Pons (tissue), 1 donor: ENCODE measurements around the gene ARHGAP29.

Experiments
- DNase-seq: peaks from one replicate; pipeline ENCODE4 v3.0.0-alpha.2; 2016; ENCODE audit warnings: low spot score

Gene ARHGAP29

GRCh38 chr1:94265011-94265422, 27.6 kb upstream of the ARHGAP29 start:
- DNase-seq, result no peak

GRCh38 chr1:94260635-94261387, 23.4 kb upstream of the ARHGAP29 start:
- DNase-seq, result no peak

DNA sequence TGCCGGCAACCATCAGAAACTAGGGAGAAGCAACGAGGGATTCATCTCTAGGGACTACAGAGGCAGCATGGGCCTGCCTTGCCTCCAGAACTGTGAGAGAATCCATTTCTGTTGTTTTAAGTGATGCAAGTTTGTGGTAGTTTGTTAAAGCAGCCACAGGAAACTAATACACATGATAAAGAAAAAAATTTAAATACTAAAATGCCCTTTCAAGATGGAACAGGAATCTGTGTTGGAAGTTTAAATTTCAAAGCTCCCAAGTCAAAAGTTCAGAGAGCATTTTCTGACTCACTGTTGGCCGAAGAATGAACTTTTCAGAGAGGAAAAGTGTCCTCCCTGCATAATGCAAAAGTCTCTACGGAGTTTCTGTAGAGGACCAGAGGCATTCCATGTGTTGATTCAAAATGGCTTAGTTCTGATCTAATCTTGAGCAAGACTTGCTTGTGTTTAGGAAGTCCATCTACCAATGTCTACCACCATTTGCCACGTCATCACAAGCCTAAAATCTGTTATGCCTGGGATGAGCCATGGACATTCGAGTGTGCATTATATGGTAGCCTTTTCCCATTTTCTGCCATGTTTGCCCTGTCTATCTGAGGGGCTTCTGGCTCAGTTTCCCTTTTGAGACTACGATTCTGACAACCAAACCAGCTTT, 22.4 kb upstream of the ARHGAP29 start:
- DNase-seq, result no peak

- DNase-seq, result no peak
Measured at GRCh38 chr1:94258873-94259331, 21.5 kb upstream of the ARHGAP29 start.

GRCh38 chr1:94257444-94257843, 20.1 kb upstream of the ARHGAP29 start:
- DNase-seq, result no peak

- DNase-seq, result no peak
Measured at GRCh38 chr1:94255476-94255875, 18.1 kb upstream of the ARHGAP29 start.

DNA sequence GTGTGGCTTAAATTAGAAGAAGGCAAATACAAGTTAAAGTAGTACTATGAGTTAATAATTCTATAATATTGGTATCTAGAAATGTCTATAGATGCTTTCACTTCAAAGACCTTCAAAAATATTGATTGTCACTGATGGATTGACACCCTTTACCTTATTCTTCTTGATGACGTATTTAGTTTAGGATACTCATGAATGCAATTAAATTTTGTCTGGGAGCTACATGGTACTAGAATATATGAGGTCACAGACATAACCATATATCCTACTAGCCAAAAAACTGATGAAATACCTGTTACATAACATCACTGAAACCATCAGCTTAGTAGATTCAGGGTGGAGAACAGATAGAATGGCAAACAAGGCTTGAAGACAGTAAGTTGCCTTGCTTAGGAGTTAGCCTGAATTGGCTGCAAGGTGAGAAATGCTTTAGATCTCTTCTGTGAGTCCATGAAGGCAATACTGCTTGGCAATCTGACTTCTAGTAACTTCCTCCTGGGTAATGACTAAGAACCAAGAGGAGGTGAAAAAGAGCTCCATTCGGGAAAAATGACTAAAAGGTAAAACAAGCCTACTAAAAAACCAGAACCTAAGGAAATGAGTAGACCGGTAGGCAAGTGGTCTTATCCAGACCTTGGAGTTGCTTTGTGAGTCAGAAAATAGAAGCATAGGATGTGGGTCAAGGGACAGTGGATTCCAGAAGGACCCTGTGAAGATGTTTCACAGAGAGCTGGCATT, 16.9 kb upstream of the ARHGAP29 start:
- no peak for DNase-seq

GRCh38 chr1:94253456-94254017, 16.2 kb upstream of the ARHGAP29 start:
- DNase-seq, result no peak

DNA sequence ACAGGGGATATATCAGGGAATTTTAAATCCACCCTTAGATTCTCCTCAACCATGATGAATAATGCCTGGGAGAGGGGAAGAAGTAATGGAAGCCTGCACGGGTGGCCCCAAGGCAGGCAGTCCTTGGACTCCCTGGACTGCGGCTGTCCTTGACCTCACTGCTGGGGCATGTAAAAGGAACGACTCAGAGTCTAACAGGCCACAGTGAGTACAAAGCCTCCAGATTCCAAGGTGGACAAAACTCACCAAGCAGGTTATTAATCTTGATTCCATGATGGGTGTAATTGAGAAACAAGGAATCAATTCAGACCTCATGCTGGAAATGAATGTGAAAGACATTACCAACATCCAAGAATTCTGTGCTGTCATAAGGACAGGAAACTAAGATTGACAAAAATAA, 13.0 kb upstream of the ARHGAP29 start:
- no peak for DNase-seq

GRCh38 chr1:94248956-94249688, 11.7 kb upstream of the ARHGAP29 start:
- no peak for DNase-seq

GRCh38 chr1:94247138-94248094, 10.0 kb upstream of the ARHGAP29 start:
- DNase-seq, result no peak

DNA sequence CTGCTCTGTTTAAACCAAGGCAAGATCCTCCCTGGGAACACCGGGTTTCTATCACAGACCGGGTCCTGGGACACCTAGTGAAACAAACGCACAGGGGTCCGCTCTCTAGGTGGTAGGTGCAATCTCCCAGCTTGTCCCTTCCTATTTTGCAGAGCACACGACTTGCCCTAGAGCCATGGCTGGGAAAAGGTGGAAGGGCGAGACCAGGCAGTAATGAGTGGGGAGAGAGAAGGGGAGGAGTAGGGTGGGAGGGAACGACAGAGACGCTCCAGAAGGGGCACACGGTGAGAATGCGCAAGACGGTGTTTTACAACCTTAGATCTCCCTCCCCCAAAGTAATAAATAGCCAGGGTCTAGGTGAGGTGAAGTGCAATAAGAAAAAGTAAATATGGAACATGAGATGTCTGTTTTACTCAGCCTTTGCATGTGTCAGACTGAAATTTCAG, 9.3 kb upstream of the ARHGAP29 start:
- DNase-seq, result no peak

GRCh38 chr1:94245747-94246438, 8.5 kb upstream of the ARHGAP29 start:
- no peak for DNase-seq

DNA sequence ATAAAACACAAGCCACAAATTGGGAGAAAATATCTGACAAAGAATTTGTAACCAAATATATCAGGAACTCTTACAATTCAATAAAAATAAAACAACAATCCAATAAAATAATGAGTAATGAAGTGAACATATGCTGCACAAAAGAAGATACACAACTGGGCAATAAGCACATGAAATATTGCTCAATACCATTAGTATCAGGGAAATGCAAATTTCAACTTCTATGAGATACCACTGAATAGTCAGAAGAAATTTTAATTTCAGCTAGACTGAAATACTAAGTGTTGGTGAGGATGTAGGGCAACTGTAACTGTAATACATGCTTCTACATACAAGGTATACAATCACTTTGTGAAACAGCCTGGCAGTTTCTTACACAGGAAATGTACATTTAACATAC, 7.4 kb upstream of the ARHGAP29 start:
- no peak for DNase-seq

- DNase-seq, result no peak
Measured at GRCh38 chr1:94243665-94244064, 6.3 kb upstream of the ARHGAP29 start.

DNA sequence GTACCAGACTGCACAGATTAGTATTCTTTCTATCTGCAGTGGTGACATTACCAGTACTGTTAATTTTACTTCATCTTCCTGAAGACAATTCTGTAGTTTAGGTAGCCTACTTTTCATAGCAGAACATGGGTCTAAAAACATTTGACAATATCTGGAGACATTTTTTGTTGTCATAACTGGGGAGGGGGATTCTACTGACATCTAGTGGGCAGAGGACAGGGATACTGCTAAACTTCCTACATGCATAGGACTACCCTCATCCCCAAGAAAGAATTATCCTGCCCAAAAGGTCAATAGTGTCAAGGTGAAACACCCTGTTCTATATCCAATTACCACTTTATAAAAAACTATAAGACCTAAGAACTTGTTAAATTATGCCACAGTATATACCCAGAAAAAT, 3.4 kb upstream of the ARHGAP29 start:
- DNase-seq, result no peak

- DNase-seq, result no peak
Measured at GRCh38 chr1:94239796-94240195, 2.4 kb upstream of the ARHGAP29 start.

- DNase-seq, result no peak
Measured at GRCh38 chr1:94239051-94239450, 1.7 kb upstream of the ARHGAP29 start.

DNA sequence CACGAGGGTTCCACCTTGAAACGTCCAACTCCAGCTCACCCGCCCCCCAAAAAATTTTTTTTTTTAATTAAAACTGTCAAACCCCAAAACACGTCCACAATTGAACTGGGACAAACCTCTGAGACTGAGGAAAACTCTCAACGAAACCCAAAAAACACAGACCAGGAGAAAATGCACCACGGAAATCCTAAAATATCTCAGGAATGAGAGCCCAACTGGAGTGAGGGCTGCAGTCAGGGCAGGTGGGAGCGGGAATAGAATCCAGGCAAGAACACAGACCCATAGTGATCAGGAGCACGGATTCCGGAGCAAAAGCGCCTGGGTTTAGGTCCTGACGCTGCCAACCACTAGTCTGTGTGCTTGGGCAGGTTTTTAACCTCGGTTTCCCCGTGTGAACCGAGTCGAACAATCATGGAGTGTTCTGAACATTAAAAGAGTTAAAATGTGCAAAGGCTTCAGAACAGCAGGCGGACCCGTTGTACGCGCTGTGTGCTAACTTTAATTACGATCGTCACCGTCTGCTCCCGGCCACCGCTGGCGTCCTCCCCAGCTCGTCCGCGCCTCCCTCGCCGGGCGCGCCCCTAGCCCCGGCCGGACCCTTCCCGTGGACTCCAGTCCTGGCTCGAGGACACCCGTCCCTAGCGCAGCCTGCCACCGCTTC, 624 bp downstream of the ARHGAP29 start:
- no peak for DNase-seq
